Breast epithelium (tissue), 4 donors: Measurements from ENCODE around the gene GDF2. TPM values are rescaled to one million over a fixed set of nuclear protein-coding genes. Genes with fewer than 3 reads are reported as not detected.

Experiments
- DNase-seq, 2 donors: peaks; one replicate each; pipeline ENCODE4 v3.0.0-alpha.2; 2019; ENCODE audit warnings: low spot score in 2 of 2
- H3K27ac ChIP-seq, 2 donors: fragments of 200-600 bp; sonication (generic) in 1 of 2; one replicate each; pipeline ENCODE4 v1.5.1; 2016 to 2019; ENCODE audit warnings: mild to moderate bottlenecking in 1 of 2
- H3K27me3 ChIP-seq, 2 donors: fragments of 200-600 bp; sonication (generic) in 1 of 2; one replicate each; pipeline versions ENCODE4 v1.5.1 to v1.6.0; 2017 to 2019; ENCODE audit warnings: control low read depth in 1 of 2, mild to moderate bottlenecking in 1 of 2
- H3K36me3 ChIP-seq: fragments of 200-600 bp; one replicate; pipeline ENCODE4 v1.5.1; 2019
- H3K4me1 ChIP-seq, 2 donors: fragments of 200-600 bp; sonication (generic); one replicate each; pipeline ENCODE4 v1.5.1; 2016 to 2019; ENCODE audit warnings: control low read depth in 1 of 2
- H3K4me3 ChIP-seq, 3 donors: fragments of 200-600 bp; sonication (generic); 1 replicate in 2 of 3; 2 replicates in 1 of 3; pipeline ENCODE4 v1.5.1; 2016 to 2019; ENCODE audit warnings: mild to moderate bottlenecking in 3 of 3, moderate library complexity in 2 of 3
- H3K9me3 ChIP-seq, 2 donors: fragments of 200-600 bp; sonication (generic) in 1 of 2; one replicate each; pipeline ENCODE4 v1.5.1; 2016 to 2019; ENCODE audit warnings: control low read depth in 1 of 2
- CTCF ChIP-seq, 3 donors: fragments of 450-650 bp; IDR thresholded peaks; one replicate each; pipeline ENCODE4 v1.5.1; 2016 to 2017; ENCODE audit warnings: antibody characterized with exemption in 3 of 3, mild to moderate bottlenecking in 3 of 3, moderate library complexity in 3 of 3
- POLR2A ChIP-seq: fragments of 450-650 bp; IDR thresholded peaks from one replicate; pipeline ENCODE4 v1.6.1; 2016; ENCODE audit warnings: antibody characterized with exemption, mild to moderate bottlenecking, moderate library complexity
- POLR2AphosphoS5 ChIP-seq, 3 donors: sonication (generic); formaldehyde crosslinking; IDR thresholded peaks; one replicate each; pipeline ENCODE4 v1.6.1; 2017; ENCODE audit warnings: antibody characterized with exemption in 3 of 3
- intact Hi-C: fragments of 100-400 bp; cut with DNase I; formaldehyde crosslinking; loops from one replicate; pipeline ENCODE4 v1.15.1; 2023; ENCODE audit warnings: low total_unique reads
- total RNA-seq, 3 donors: library from RNA; depleted of rRNA; stranded (reverse); fragments of >200 nt; gene quantifications; one replicate each; pipeline ENCODE4 v1.1.0, GENCODE V29; 2016

The GDF2 gene
- total RNA-seq, 3 donors from 2014 or later, result not detected

GRCh38 chr10:47283101-47283630 lies 39.1 kb upstream of the GDF2 start:
- no peaks in the 10 kb centered on the region for H3K36me3 ChIP-seq

GRCh38 chr10:47283848-47284247 lies 38.4 kb upstream of the GDF2 start:
- Histone ChIP-seq H3K9me3 (no peaks in the 10 kb centered on the region), H3K36me3 (no peaks in the 10 kb centered on the region), H3K4me1 (no peaks in the 10 kb centered on the region), H3K27me3 (no peaks in the 10 kb centered on the region), H3K27ac (no peak overlapping the region), H3K4me3 (no peak overlapping the region)
- TF ChIP-seq POLR2A (no peak), POLR2AphosphoS5 (IDR thresholded peaks at IDR 0.05) (no peak), CTCF (IDR thresholded peaks at IDR 0.05) (no peak)
- intact Hi-C loops, result no loop called here
- DNase-seq, result no peak

More at GRCh38 chr10:47283101-47283630, 39.1 kb upstream of the GDF2 start:
- no peaks in the 10 kb centered on the region for H3K27me3 ChIP-seq
- H3K4me1 ChIP-seq, result no peaks in the 10 kb centered on the region
- no peak for DNase-seq
- H3K27ac ChIP-seq, result no peak overlapping the region
- intact Hi-C loops, result no loop called here
- no peak overlapping the region for H3K4me3 ChIP-seq
- H3K9me3 ChIP-seq, result no peaks in the 10 kb centered on the region
- TF ChIP-seq POLR2AphosphoS5 (IDR thresholded peaks at IDR 0.05), result no peak
- TF ChIP-seq POLR2A, result no peak
- TF ChIP-seq CTCF (IDR thresholded peaks at IDR 0.05), result no peak

- TF ChIP-seq POLR2AphosphoS5 (IDR thresholded peaks at IDR 0.05) (no peak), POLR2A (no peak), CTCF (IDR thresholded peaks at IDR 0.05) (no peak)
- Histone ChIP-seq H3K4me3 (no peak overlapping the region), H3K4me1 (no peaks in the 10 kb centered on the region), H3K9me3 (no peaks in the 10 kb centered on the region), H3K36me3 (no peaks in the 10 kb centered on the region), H3K27ac (no peak overlapping the region), H3K27me3 (no peaks in the 10 kb centered on the region)
- intact Hi-C loops, result no loop called here
- no peak for DNase-seq
These were observed 36.7 kb upstream of the GDF2 start for GRCh38 chr10:47285381-47286115.

GRCh38 chr10:47286116-47286505 lies 36.1 kb upstream of the GDF2 start:
- DNase-seq, result no peak
- Histone ChIP-seq H3K27me3 (no peaks in the 10 kb centered on the region), H3K4me3 (no peak overlapping the region), H3K9me3 (no peaks in the 10 kb centered on the region), H3K27ac (no peak overlapping the region), H3K36me3 (no peaks in the 10 kb centered on the region), H3K4me1 (no peaks in the 10 kb centered on the region)
- TF ChIP-seq POLR2A, result no peak
- no peak for TF ChIP-seq CTCF (IDR thresholded peaks at IDR 0.05)
- no peak for TF ChIP-seq POLR2AphosphoS5 (IDR thresholded peaks at IDR 0.05)
- intact Hi-C loops, result no loop called here

GRCh38 chr10:47286591-47287315 lies 35.5 kb upstream of the GDF2 start:
- H3K4me1 ChIP-seq, result no peaks in the 10 kb centered on the region
- intact Hi-C loops, result no loop called here
- no peaks in the 10 kb centered on the region for H3K36me3 ChIP-seq
- TF ChIP-seq CTCF (IDR thresholded peaks at IDR 0.05) (no peak), POLR2AphosphoS5 (IDR thresholded peaks at IDR 0.05) (no peak), POLR2A (no peak)
- DNase-seq, result no peak
- no peaks in the 10 kb centered on the region for H3K27me3 ChIP-seq
- H3K9me3 ChIP-seq, result no peaks in the 10 kb centered on the region
- no peak overlapping the region for H3K4me3 ChIP-seq
- H3K27ac ChIP-seq, result no peak overlapping the region
